HUES64 (cell line): ENCODE data around the gene TDRD12.
A peak's percentile ranks its signal among the peaks of the same experiment; 100 is the strongest.
"Not testable (repeated sequence)": the region's sequence is repeated elsewhere in the genome, so short reads cannot be mapped to it uniquely, and the experiment has no call there.

Experiments used
- H3K27ac ChIP-seq: 2 replicates; pipeline ENCODE4 v1.7.0; 2013; ENCODE audit warnings: low read depth, low read length, inconsistent platforms
- H3K27me3 ChIP-seq: 2 replicates; pipeline ENCODE4 v1.6.1; 2013; ENCODE audit warnings: mild to moderate bottlenecking, low read length; ENCODE audit not compliant: insufficient read depth
- H3K36me3 ChIP-seq: 2 replicates; pipeline ENCODE4 v1.6.1; 2013; ENCODE audit warnings: mild to moderate bottlenecking, low read length; ENCODE audit not compliant: insufficient read depth
- H3K4me1 ChIP-seq: 2 replicates; pipeline ENCODE4 v1.6.1; 2013; ENCODE audit warnings: mild to moderate bottlenecking, low read length, moderate library complexity; ENCODE audit not compliant: insufficient read depth
- H3K4me3 ChIP-seq: 2 replicates; pipeline ENCODE4 v1.5.1; 2013; ENCODE audit warnings: mild to moderate bottlenecking, low read length, moderate library complexity
- H3K9ac ChIP-seq: 2 replicates; pipeline ENCODE4 v1.6.1; 2013; ENCODE audit warnings: mild to moderate bottlenecking, low read depth, low read length
- H3K9me3 ChIP-seq: 2 replicates; pipeline ENCODE4 v1.6.1; 2013; ENCODE audit warnings: low read depth, low read length; ENCODE audit not compliant: insufficient read depth
- WGBS: fragments of 150-250, 120-280 bp; methylation state at CpG from one replicate; pipeline ENCODE4 v1.1.7; 2013; ENCODE audit warnings: missing lambda C conversion rate; 5-methylcytosine and 5-hydroxymethylcytosine counted together

TDRD12 gene

DNA sequence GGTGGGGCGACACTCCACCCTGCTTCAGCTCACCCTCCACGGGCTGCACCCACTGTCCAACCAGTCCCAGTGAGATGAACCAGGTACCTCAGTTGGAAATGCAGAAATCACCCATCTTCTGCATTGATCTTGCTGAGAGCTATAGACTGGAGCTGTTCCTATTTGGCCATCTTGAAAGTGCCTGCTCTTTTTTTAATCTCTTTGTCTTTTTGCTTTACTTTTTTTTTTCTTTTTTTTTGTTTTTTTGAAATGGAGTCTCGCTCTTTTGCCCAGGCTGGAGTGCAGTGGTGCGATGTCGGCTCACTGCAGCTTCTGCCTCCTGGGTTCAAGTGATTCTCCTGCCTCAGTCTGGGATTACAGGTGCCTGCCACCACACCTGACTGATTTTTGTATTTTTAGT lies 68.3 kb downstream of the TDRD12 start:
- 91% methylated on average over 5 of the region's 5 CpGs for WGBS
- H3K4me3 ChIP-seq = not testable (repeated sequence)
- H3K9ac ChIP-seq = 0 out of 2 replicates have a peak overlapping the region, but pooled peaks have one; percentile 32

DNA sequence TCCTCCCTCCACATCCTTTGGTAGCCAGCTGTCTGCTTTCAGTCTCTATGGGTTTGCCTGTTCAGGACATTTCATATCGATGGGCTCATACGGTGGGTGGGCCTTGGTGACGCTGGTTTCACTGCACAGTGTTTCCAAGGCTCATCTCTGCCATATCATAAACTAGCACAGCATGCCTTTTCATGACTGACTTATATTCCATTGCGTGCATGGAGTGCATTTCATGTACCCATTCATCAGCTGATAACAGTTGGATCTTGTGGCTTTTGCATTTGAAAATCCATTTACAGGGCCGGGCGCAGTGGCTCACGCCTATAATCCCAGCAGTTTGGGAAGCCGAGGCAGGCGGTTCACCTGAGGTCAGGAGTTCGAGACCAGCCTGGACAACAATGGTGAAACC lies 69.9 kb downstream of the TDRD12 start:
- Histone ChIP-seq H3K27ac (no peak overlapping the region), H3K36me3 (no peaks in the 10 kb centered on the region), H3K27me3 (no peaks in the 10 kb centered on the region), H3K9ac (no peak overlapping the region), H3K9me3 (no peaks in the 10 kb centered on the region), H3K4me3 (no peak overlapping the region), H3K4me1 (peaks cover 3% of the 10 kb centered on the region; the same call in 1 of the 2 replicates)
- WGBS = 94% methylated on average over 10 of the region's 10 CpGs

More for the DNA sequence above, 68.3 kb downstream of the TDRD12 start:
- H3K36me3 ChIP-seq, H3K27me3 ChIP-seq, H3K27ac ChIP-seq, H3K9me3 ChIP-seq, H3K4me1 ChIP-seq: not testable (repeated sequence)

DNA sequence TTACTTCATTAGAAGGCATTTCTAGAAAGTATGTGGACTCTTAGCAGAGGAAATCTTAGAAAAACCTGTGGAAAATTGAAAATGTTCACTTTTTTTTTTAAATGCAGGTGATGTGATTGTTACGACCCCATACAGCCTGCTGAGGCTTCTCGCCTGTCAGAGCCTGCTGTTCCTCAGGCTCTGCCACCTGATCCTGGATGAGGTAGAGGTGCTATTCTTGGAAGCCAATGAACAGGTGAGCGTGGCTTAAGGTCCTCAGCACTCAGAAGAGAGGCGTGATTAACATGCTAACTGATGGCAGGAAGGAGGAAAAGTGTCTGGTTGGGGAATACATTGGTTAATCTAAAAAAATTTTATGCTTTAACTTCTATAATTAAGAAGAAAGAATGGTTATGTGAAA lies 78.6 kb downstream of the TDRD12 start:
- Histone ChIP-seq H3K9me3 (no peaks in the 10 kb centered on the region), H3K9ac (no peak overlapping the region), H3K27me3 (no peaks in the 10 kb centered on the region), H3K4me3 (no peak overlapping the region), H3K4me1 (no peaks in the 10 kb centered on the region), H3K27ac (no peak overlapping the region), H3K36me3 (no peaks in the 10 kb centered on the region)
- WGBS = 88% methylated on average over 4 of the region's 4 CpGs

DNA sequence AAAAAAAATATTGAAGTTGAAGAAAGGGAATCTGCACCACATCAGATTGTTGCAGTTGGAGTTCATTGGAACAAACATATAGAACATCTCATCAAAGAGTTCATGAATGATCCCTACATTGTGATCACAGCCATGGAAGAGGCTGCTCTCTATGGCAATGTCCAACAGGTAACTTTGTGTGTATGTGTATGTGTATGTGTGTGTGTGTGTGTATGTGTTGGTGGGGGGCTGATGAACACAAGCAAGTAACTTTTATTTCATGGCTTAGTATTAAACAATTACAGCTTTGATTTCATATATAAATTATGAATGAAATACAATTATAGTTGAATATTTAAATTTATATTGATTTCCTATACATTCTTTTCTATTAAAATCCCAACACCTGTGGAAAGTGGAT lies 80.6 kb downstream of the TDRD12 start:
- Histone ChIP-seq H3K4me3 (no peak overlapping the region), H3K9ac (no peak overlapping the region), H3K9me3 (no peaks in the 10 kb centered on the region), H3K27me3 (no peaks in the 10 kb centered on the region), H3K4me1 (no peaks in the 10 kb centered on the region), H3K27ac (no peak overlapping the region), H3K36me3 (no peaks in the 10 kb centered on the region)

DNA sequence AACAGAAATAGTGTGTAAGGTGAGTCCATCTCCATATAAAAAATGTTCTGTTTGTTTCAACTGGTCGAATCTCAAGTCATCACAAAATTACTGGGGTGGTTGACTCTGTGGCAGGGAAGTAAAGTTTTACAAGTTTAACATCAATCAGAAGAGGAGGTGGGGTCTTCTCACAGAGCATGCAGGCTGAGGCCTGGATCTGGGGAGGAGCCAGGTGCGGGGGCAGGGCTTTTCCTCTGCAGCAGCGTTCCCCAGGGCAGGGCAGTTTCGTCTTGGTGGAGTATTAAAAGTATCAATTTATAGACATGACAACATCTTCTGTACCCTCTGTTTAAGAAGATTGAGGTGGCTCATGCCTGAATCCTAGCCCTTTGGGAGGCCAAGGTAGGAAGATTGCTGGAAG lies 81.2 kb downstream of the TDRD12 start:
- Histone ChIP-seq H3K36me3 (no peaks in the 10 kb centered on the region), H3K27me3 (no peaks in the 10 kb centered on the region), H3K4me3 (no peak overlapping the region), H3K9ac (no peak overlapping the region), H3K9me3 (no peaks in the 10 kb centered on the region), H3K27ac (no peak overlapping the region), H3K4me1 (no peaks in the 10 kb centered on the region)
- WGBS = 54% methylated on average over 2 of the region's 4 CpGs

DNA sequence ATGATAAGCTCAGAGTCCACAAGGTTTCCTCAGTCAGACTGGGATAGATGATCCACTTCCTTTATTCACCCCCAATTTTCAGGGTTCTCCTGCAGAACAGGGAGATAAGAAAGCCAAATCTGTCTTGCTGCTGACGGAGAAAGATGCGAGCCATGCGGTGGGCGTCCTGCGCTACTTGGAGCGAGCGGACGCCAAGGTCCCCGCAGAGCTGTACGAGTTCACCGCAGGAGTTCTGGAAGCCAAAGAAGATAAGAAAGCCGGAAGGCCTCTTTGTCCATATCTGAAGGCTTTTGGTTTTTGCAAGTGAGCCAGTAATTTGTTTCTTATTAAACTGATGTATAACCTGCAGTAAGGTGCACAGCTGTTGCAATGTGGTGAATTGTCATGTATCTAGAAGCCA lies 83.3 kb downstream of the TDRD12 start:
- no peak overlapping the region for H3K27ac ChIP-seq
- no peaks in the 10 kb centered on the region for H3K36me3 ChIP-seq
- H3K27me3 ChIP-seq = no peaks in the 10 kb centered on the region
- no peak overlapping the region for H3K9ac ChIP-seq
- H3K9me3 ChIP-seq = no peaks in the 10 kb centered on the region
- WGBS = 94% methylated on average over 12 of the region's 12 CpGs
- no peak overlapping the region for H3K4me3 ChIP-seq
- no peaks in the 10 kb centered on the region for H3K4me1 ChIP-seq

DNA sequence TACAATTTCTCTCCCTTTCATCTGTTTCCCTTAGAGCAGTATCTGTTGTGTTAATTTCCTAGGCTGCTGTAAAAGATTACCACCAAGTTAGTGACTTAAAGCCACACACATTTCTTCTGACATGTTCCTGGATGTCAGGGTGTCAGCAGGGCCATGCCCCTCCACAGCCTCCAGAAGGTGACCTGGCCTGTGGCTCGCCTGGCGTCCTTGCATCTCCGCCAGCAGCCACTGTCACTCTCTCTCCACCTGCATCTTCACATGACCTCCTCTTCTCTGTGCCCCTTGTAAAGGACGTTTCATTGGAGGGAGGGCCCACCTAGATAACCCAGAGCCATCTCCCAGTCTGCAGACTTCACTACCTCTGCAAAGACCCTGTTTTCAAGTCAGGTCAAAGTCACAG lies 88.7 kb downstream of the TDRD12 start:
- H3K9me3 ChIP-seq = no peaks in the 10 kb centered on the region
- no peaks in the 10 kb centered on the region for H3K27me3 ChIP-seq
- H3K27ac ChIP-seq = no peak overlapping the region
- H3K36me3 ChIP-seq = no peaks in the 10 kb centered on the region
- H3K4me1 ChIP-seq = no peaks in the 10 kb centered on the region
- 89% methylated on average over 4 of the region's 4 CpGs for WGBS
- H3K9ac ChIP-seq = no peak overlapping the region
- no peak overlapping the region for H3K4me3 ChIP-seq

DNA sequence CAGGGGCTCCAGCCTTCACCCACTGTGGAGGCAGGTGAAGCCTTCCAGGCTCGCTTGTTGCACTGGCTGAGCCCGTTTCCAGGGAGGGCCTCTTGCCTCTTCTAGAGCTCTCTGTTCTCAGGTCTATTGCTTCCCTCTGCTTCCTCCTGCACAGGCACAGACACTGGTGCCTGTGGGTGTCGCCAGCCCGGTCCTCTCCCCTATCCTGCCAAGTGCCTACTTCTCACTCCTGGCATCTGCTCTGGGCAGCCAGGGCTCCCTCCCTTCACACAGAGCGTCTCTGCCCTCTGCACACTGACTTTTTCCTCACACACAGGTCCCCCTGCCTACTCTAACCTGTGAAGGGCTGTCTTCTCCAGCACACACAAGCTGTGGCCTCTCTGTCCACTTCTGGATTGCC lies 89.7 kb downstream of the TDRD12 start:
- no peak overlapping the region for H3K27ac ChIP-seq
- WGBS = 89% methylated on average over 5 of the region's 5 CpGs
- H3K9me3 ChIP-seq = no peaks in the 10 kb centered on the region

DNA sequence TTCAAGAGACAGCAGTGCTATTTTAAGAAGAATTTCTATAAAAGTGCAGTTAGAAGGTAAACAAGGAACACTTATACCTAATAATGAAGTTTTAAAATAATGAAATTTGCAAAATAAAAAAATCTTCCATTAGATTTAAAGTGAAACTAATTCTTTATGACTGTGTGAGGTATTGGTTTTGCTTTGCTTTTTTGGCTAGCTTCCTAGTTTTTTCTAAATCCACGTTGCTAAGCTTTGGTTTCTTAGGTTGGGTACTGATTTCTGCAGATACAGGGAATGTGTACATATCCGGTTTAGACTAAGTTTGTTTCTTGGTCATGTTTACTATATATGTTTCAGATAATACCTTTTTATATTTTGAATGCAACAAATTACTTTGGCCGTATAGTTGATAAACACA lies 90.2 kb downstream of the TDRD12 start:
- WGBS = 94% methylated on average over 3 of the region's 3 CpGs
- Histone ChIP-seq H3K36me3 (no peaks in the 10 kb centered on the region), H3K9me3 (no peaks in the 10 kb centered on the region), H3K9ac (no peak overlapping the region), H3K27ac (no peak overlapping the region), H3K27me3 (no peaks in the 10 kb centered on the region), H3K4me1 (peaks cover 3% of the 10 kb centered on the region; the same call in 1 of the 2 replicates), H3K4me3 (no peak overlapping the region)

More for the DNA sequence above, 89.7 kb downstream of the TDRD12 start:
- no peak overlapping the region for H3K4me3 ChIP-seq
- H3K4me1 ChIP-seq = peaks cover 1% of the 10 kb centered on the region; the same call in 1 of the 2 replicates
- no peaks in the 10 kb centered on the region for H3K27me3 ChIP-seq
- no peaks in the 10 kb centered on the region for H3K36me3 ChIP-seq
- no peak overlapping the region for H3K9ac ChIP-seq

DNA sequence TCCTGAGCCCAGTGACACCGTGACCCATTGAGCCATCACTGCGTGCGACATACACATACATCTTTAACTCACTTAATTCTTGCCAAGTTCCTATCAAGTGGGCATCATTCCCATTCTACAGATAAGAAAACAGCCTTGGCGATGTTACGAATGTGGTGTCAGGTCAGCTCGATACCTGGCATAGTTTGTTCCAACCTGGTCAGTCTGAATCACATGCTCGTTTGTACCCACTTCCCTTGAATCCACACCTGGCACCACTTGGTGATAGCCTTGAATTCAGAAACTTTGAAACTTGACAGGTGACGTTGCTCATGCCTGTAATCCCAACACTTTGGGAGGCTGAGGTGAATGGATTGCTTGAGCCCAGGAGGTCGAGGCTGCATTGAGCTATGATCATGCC lies 90.9 kb downstream of the TDRD12 start:
- no peak overlapping the region for H3K4me3 ChIP-seq
- no peaks in the 10 kb centered on the region for H3K9me3 ChIP-seq
- H3K4me1 ChIP-seq = peaks cover 3% of the 10 kb centered on the region; the same call in 1 of the 2 replicates
- 96% methylated on average over 9 of the region's 9 CpGs for WGBS
- H3K27me3 ChIP-seq = no peaks in the 10 kb centered on the region
- no peaks in the 10 kb centered on the region for H3K36me3 ChIP-seq
- no peak overlapping the region for H3K27ac ChIP-seq
- H3K9ac ChIP-seq = no peak overlapping the region

DNA sequence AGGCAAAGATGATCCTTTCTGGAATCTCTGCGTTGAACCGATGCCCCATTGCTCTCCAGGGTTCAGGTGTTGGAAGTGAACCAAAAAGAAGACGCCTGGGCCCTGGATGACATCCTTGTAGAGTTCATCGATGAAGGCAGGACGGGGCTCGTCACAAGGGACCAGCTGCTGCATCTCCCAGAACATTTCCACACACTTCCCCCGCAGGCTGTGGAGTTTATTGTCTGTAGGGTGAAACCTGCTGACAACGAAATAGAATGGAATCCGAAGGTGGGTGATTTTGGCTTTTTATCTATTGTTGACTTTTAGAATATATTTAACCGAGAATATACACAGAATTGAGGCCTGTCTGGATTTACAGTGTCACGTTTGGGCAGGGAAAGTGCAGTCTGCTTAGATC lies 91.6 kb downstream of the TDRD12 start:
- Histone ChIP-seq H3K4me1 (peaks cover 6% of the 10 kb centered on the region), H3K36me3 (no peaks in the 10 kb centered on the region), H3K9ac (no peak overlapping the region), H3K27ac (no peak overlapping the region), H3K27me3 (no peaks in the 10 kb centered on the region), H3K4me3 (no peak overlapping the region), H3K9me3 (no peaks in the 10 kb centered on the region)
- 94% methylated on average over 10 of the region's 11 CpGs for WGBS

DNA sequence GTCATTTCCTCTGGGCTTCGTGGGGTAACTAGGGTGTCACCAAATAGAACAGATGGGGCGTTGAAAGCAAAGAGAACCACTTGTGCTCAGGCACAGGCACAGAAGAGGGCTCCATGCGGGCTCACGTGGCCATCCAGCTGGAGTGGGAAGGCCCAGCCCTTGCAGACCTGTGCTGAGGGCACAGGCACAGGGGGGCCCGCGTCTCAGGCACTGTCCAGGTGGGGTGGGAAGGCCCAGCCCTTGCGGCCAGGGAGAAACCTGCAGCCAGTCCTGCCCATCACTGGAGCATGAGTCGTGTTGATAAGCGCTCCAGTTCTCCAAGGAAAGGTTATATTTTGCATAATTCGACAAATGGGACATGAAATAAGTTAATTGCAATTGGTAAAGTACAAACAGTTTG lies 92.5 kb downstream of the TDRD12 start:
- Histone ChIP-seq H3K9me3 (no peaks in the 10 kb centered on the region), H3K27me3 (no peaks in the 10 kb centered on the region), H3K27ac (no peak overlapping the region), H3K4me1 (peaks cover 15% of the 10 kb centered on the region), H3K4me3 (no peak overlapping the region), H3K36me3 (no peaks in the 10 kb centered on the region), H3K9ac (no peak overlapping the region)
- WGBS = 92% methylated on average over 10 of the region's 10 CpGs
